SKM-1 (cell line): ENCODE data around the gene CAPN10.
"Not testable (repeated sequence)": the region's sequence is repeated elsewhere in the genome, so short reads cannot be mapped to it uniquely, and the experiment has no call there.

Source experiments
- DNase-seq: peaks from one replicate; lab custom pipeline; 2025; ENCODE audit not compliant: unreplicated experiment; lab: John Stamatoyannopoulos, UW

Gene CAPN10

GRCh38 chr2:240601061-240601830, 14.7 kb downstream of the CAPN10 start:
- no peak for DNase-seq

GRCh38 chr2:240601831-240602160, 15.3 kb downstream of the CAPN10 start:
- DNase-seq: no peak

DNA sequence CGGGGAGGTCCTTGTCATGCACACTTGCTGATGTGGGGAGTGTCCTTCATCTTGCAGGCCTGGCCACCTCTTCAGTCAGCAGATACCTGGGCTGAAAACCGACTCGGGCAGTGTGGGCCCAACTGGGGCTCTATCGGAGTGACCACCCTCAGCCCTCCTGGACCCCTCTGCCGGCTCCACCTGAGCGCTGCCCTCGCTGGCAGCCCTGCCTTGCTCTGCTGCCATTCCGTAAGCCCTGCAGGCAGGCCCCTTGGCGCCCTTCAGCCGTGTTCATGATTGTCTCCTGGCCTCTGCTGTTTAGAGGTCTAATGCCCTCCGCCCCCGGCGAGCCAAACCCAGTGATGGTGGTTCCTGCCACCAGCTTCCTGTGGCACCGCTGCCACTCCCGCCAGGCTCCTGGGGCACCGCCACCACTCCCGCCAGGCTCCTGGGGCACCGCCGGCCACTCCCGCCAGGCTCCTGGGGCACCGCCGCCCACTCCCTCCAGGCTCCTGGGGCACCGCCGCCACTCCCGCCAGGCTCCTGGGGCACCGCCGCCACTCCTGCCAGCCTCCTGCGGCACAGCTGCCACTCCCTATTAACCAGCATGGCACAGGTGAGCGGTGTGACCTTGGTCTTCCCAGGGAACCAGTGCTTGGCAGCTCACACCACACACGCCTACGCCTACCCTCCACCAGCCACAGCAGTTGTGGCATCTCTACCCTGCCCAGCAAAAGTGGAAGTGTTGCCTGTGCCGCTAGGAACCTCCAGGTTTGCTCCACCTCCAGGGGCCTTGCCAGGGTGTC, 15.9 kb downstream of the CAPN10 start:
- no peak for DNase-seq

GRCh38 chr2:240603081-240603835, 16.7 kb downstream of the CAPN10 start:
- DNase-seq: no peak

DNA sequence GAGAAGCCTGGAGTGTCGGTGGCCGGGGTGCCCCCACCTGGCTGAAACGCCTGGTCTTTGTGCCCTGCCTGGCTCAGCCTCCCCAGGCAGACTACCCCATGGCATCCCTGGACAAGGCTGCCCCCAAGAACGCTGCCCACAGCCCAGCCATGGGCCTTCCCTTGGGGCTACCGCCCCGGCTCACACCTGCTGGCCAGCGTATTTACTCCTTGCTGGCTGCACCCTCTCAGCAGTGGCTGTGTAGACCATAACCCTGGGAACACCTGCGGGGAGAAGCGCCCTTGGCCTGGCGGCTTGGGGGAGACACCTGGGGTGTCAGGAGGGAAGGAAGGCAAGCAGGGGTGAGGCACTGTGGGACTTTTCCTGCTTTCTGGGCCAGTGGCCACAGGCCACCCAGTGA, 17.3 kb downstream of the CAPN10 start:
- no peak for DNase-seq

DNA sequence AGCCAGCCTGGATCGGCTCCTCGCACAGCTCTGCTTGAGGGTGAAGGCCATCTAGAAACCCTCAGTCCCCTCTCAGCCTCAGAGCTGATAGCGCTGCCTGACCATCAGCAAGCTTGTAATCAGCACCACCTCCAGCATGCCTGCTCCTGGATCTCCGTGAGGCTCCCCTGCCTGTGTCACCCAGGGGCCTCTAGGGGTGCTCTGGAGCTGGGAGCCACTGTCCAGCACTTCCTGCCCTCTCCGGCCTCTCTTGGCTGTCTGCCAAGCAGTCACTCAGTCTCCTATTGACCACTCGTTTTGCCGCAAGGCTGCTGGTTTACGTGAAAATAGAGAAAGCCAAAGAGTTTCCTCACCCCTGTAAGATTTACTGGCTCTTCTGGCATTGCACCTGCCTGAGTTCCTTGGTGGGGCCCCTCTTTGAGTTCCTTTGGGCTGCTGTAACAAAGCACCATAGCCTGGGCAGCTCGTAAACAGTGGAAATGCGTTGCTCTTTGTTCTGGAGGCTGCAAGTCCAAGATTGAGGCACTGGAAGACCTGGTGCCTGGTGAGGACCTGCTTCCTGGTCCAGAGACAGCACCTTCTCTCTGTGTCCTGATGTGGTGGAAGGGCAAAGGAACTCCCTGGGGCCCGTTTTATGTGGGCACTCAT, 17.9 kb downstream of the CAPN10 start:
- DNase-seq: peak; percentile 54

DNA sequence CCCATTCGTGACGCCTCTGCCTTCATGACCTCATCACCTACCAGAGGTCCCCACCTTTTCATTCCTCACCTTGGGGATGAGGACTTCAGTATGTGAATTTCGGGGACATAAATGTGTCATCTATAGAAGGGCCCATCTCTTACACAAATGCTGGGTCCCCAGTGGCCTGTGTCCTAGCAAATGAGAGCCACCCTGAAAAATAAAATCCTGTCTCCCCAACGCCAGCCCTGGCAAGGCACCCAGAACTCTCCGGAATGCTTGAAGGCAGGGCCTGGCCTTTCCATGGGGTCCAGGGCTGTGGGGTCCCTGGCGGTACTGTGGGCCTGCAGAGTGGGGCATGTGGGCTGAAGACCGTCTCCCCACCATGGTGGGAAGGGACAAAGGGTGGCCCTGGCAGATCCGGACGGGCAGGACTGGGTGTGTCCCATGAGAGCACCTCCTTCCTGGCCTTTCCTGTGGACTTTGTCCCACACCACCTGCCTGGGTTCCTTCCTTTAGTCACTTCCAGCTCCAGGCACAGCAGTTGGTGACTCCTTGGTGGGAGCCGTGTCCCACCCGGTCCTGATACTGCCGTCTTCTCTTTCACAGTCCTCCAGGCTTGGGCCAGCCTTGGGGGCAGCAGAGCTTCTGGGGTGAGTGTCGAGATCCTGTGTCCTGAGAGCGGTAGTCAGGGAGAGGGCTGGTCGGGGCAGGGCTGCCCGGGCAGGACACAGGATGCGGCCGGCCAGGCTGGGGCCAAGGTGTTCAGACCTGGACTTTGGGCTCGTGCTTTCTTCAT, 18.6 kb downstream of the CAPN10 start:
- DNase-seq: no peak

GRCh38 chr2:240605867-240606743, 19.6 kb downstream of the CAPN10 start:
- DNase-seq: no peak

- peak; percentile 59 for DNase-seq
These were observed 25.2 kb downstream of the CAPN10 start for GRCh38 chr2:240611601-240612210.

DNA sequence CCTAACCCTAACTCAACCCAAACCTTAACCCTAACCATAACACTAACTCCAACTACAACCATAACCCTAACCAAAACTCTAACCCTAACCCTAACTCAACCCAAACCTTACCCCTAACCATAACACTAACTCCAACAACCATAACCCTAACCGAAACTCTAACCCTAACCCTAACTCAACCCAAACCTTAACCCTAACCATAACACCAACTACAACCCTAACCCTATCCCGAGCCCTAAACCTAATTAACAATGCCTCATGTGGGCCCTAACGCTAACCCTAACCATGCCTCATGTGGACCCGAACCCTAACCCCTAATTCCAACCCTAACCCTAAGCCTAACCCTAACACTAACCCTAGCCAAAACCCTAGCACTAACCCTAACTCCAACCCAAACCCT, 27.2 kb downstream of the CAPN10 start:
- no peak for DNase-seq

DNA sequence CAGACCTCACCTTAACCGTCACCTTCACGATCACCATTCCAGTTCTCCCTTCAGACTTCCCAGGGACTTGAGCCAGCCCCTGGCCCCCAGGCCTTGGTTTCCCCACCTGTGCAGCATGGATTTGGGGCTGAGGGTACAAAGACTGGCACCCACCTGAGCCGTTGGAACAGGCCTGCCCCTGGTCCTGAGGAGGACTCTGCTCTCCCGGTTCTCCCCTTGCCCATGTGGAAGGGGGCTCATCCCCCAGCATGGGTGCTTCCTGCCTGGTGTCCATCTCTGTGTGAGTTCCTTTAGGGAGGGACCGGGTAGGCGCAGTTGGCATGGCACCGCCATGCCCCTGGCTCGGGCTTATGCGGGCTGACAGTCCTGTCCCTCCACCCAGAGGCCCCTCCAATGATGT, 27.9 kb downstream of the CAPN10 start:
- no peak for DNase-seq

- no peak for DNase-seq
These were observed 28.9 kb downstream of the CAPN10 start for GRCh38 chr2:240615396-240615795.

GRCh38 chr2:240615820-240616547, 29.4 kb downstream of the CAPN10 start:
- DNase-seq: no peak

DNA sequence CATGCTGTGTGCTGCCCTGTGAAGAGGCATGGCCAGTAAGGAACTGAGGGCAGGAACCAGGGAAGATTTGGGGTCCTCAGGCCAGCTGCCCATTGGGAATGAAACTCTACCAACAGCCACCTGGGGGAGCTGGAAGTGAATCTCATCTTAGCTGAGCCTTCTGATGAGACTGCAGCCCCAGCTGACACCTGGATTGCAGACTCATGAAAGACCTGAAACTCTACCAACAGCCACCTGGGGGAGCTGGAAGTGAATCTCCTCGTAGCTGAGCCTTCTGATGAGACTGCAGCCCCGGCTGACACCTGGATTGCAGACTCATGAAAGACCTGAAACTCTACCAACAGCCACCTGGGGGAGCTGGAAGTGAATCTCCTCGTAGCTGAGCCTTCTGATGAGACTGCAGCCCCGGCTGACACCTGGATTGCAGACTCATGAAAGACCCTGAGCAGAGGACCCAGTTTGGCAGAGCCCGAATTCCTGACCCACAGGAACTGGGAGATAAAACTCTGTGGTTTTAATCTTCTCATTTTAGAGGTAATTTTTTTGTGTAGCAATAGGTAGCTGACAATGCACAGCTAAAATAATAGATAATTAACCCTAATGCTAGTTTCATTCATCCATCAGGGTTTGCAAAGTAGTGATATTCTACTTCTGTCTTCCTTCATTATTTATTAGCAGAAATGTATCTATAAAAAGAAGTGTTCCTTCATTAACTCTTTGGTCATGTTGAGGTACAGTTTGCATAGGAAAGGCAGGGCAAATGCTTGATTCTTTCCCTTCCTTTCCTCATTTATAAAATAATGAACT, 30.5 kb downstream of the CAPN10 start:
- not testable (repeated sequence) for DNase-seq

- DNase-seq: no peak
These were observed 32.2 kb downstream of the CAPN10 start for GRCh38 chr2:240618776-240619175.

GRCh38 chr2:240619506-240620148, 33.1 kb downstream of the CAPN10 start:
- DNase-seq: no peak

DNA sequence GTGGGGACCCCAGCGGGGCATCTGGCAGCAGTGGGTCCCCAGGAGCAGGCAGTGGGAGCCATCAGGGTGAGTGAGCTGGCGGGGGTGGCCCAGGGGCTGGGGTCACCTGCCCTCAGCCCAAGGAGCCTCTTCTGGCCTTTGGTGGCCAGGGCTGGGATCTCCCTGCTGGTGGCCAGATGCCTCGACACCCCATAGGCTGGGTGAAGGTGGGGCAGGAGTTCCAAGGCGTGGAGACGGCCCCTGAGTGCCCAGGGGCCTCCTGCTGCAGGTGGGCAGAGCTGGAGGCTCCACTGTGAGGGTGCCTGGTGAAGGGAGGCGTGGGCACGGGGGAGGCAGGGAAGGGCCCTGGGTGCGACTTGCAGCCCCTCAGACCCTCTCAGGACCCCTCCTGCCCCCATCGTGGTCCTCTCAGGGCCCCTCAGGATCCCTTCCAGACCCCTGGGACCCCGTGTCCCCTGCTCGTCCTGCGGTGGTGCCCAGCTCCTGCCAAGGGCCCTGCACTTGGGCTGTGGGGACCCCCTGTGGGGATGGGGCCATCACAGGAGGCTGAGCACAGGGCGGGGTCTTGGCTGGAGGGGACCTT, 33.7 kb downstream of the CAPN10 start:
- DNase-seq: no peak
